Epithelial cell of alveolus of lung (primary cell): ENCODE results near the gene POLR3F. TPM values are rescaled to one million over a fixed set of nuclear protein-coding genes. Genes with fewer than 3 reads are reported as not detected.

Experiments
- total RNA-seq: library from RNA; depleted of rRNA; stranded (reverse); fragments of >200 nt; gene quantifications from 2 replicates; pipeline ENCODE4 v1.2.1, GENCODE V29; 2015

POLR3F gene, protein sequence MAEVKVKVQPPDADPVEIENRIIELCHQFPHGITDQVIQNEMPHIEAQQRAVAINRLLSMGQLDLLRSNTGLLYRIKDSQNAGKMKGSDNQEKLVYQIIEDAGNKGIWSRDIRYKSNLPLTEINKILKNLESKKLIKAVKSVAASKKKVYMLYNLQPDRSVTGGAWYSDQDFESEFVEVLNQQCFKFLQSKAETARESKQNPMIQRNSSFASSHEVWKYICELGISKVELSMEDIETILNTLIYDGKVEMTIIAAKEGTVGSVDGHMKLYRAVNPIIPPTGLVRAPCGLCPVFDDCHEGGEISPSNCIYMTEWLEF
- total RNA-seq: 8.8 and 9.3 TPM in 2 replicates

DNA sequence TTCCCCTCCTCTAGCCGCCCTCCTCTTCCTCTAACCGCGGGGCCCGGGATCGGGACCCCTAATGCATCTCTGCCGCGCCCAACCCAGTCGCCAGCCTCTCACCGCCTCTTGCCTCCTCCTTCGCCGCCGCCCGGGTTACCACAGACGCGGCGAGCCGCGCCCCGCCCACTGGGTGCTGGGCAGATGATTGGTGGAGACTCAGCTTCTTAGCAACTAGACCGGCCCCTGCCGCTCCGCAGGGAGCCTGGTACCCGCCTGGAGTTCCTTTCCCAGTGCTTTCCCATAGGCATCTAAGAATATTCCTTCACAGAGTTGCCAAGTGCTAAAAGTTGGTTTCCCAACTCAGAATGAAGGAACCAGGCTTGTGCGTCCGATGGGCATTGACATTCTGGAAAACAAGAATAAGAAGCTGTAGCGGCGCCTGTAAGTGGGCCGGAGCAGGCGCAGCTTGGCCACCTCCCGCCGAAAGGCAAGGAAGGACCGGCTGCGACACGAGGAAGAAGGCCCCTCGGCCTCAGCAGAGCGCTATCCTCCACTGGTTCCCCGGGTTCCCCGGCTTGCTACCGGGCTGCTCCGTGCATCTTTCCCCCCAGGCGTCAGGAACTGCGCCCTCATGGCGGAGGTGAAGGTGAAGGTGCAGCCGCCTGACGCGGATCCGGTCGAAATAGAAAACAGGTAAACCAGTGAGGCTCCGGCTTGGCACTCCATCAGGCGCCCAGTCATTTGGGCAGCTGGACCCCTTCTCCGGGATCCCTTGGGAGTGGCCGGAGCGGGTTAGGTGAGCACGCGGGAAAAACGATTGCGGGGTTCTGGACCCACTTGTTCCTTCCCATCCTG lies at the start of gene POLR3F, which contains the start of gene DZANK1:
Gene POLR3F, plus strand, starts transcription at position 497 of the 837 bp plus-strand sequence. Its CDS starts 117 bp downstream, at position 614.
Gene DZANK1, minus strand, starts transcription at position 137 of the 837 bp plus-strand sequence. CDS start 1,672 bp downstream, outside the sequence.

DNA sequence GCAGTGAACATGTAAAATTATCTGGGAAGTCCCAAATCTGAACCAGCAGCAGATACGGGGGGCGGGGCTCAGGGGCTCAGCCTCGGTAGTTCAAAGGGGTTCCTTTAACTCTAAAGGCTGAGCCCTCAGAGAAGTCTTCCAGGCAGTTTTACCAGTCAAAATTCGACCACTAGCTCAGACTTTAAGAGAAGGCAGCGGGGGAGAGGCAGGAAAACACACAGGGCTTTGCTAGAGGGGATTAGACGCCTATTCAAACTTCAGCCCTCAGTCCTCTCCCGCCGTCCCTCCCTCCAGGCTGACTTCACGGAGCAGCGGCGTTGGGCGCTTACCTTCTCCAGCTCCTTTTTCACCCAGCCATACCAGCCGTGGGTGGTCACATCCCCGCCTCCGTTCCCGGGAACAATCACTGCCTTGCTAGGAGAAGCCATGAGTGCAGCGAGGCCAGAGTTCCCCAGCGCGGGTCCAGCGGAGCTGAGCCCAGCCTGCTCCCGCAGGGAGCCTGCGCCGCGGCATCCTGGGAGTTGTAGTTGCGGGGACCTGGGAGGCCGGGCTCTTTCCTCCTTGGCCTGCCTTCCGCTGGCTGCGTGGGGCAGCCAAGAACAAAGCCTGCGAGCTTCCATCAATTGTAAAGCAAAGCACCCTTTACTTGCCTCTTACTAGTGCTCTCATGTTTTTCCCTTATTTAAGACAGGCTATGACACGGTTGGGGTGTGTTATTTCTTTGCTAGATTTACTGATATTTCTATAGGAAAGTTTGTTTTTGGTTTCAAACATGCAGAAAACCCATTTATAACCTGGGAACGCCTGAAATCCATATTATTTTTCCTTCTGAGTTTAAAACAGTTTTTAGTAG lies 29.8 kb downstream of the POLR3F start, which contains the start of gene RBBP9:
Gene RBBP9, minus strand, starts transcription at position 486 of the 853 bp plus-strand sequence. Its CDS starts 58 bp downstream, at position 428.

DNA sequence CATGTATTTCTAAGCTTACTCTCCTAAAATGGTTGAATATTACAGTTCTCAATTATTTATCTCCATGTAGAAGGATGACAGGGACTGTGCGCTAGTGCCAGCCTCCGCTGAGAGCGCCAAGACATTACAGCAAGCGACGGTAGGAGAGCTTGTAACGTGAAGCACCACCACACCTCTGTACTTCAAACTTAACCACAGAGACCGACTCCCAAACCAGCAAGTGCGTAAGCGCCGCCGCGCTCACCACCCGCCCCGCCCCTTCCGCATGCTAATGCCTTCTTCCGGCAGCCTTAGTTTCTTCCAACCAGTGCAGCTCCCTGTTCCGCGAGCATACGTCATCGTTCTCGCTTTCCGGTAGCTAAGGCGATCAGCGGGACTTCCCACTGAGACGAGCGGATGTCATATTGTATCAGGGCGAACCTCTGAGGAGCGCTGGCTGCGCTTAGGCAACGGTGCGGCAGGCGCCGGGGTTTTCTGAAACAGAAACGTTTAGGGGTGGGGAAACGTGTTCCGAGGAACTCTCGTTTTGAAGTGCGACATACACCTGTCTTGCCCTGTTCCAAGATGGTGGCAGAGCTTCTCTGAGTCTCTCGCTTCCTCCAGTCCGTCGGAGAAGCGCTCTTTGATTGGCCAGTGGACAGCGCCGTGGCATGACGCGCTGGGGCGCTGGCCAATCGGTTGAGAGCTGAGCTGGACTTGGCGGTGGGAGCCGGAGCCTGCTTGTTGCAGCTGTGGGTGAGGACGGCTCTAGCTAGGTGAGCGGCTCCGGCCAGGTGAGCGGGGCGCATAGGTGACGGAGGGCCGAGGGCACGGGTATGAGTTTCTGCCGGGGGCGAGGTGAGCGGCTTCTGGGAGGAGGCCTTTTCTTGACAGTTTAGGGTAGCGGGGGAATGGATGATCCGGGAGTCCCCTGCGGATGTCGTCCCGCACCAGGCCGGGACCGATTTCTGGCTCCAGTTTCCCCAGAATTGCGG lies 40.3 kb downstream of the POLR3F start, which contains the start of gene SEC23B:
Gene SEC23B, plus strand, starts transcription at position 723 of the 974 bp plus-strand sequence. CDS start 2,896 bp downstream, outside the sequence.

Other genes with a start within 250 kb of the POLR3F start
- gene ZNF133, start 178.9 kb upstream of the POLR3F start, total RNA-seq: 11.9 and 22.5 TPM in 2 replicates
- 0.65 and 0.72 TPM in 2 replicates for gene DZANK1, start 360 bp upstream of the POLR3F start, total RNA-seq
- gene RBBP9, start 29.8 kb downstream of the POLR3F start, total RNA-seq: 13.4 and 16.2 TPM in 2 replicates
- gene SEC23B, start 40.5 kb downstream of the POLR3F start, total RNA-seq: 24.1 and 48.0 TPM in 2 replicates
- gene SMIM26, start 100.0 kb downstream of the POLR3F start, total RNA-seq: 75.1 and 172 TPM in 2 replicates
- 44.9 and 93.6 TPM in 2 replicates for gene DTD1, start 120.7 kb downstream of the POLR3F start, total RNA-seq